GM23338 (cell line): ENCODE data around the gene PRR33. TPM values are rescaled to one million over a fixed set of nuclear protein-coding genes. Genes with fewer than 3 reads are reported as not detected.

Experiments used
- ATAC-seq: fragments of 200-7000 bp; cut with Tn5 transposase; 3 replicates; pipeline ENCODE4 v1.9.1; 2020
- DNase-seq: peaks from one replicate; pipeline ENCODE4 v3.0.0-alpha.2; 2015; ENCODE audit warnings: low spot score
- H2AFZ ChIP-seq: fragments of 200-600 bp; sonication (generic); 2 replicates; pipeline ENCODE4 v1.8.0; 2016; ENCODE audit warnings: antibody characterized with exemption, mild to moderate bottlenecking, moderate library complexity
- H3F3A ChIP-seq: fragments of 200-600 bp; sonication (generic); replicated peaks from 2 replicates; pipeline ENCODE4 v1.8.0; 2017; ENCODE audit warnings: antibody characterized with exemption, mixed run types, low read depth
- H3K27ac ChIP-seq: fragments of 200-600 bp; sonication (generic); 2 replicates; pipeline ENCODE4 v1.6.1; 2016; ENCODE audit warnings: low read depth
- H3K27me3 ChIP-seq: fragments of 200-600 bp; sonication (generic); 2 replicates; pipeline ENCODE4 v1.8.0; 2016; ENCODE audit warnings: mild to moderate bottlenecking, mixed run types, moderate library complexity; ENCODE audit not compliant: insufficient read depth
- H3K36me3 ChIP-seq: fragments of 200-600 bp; sonication (generic); 2 replicates; pipeline ENCODE4 v1.8.0; 2016; ENCODE audit warnings: mild to moderate bottlenecking; ENCODE audit not compliant: insufficient read depth
- H3K4me1 ChIP-seq: fragments of 200-600 bp; sonication (generic); 2 replicates; pipeline ENCODE4 v1.8.0; 2016; ENCODE audit warnings: mild to moderate bottlenecking, moderate library complexity; ENCODE audit not compliant: insufficient read depth
- H3K4me2 ChIP-seq: fragments of 200-600 bp; sonication (generic); 2 replicates; pipeline ENCODE4 v1.7.1; 2017; ENCODE audit warnings: mixed run types
- H3K4me3 ChIP-seq: fragments of 200-600 bp; sonication (generic); 2 replicates; pipeline ENCODE4 v1.6.1; 2016; ENCODE audit warnings: mixed run types
- H3K79me2 ChIP-seq: fragments of 200-600 bp; sonication (generic); replicated peaks from 2 replicates; pipeline ENCODE4 v1.8.0; 2017; ENCODE audit warnings: mild to moderate bottlenecking; ENCODE audit not compliant: insufficient read depth
- H3K9me2 ChIP-seq: fragments of 200-600 bp; sonication (generic); 2 replicates; pipeline ENCODE4 v1.8.0; 2017; ENCODE audit not compliant: insufficient read depth
- H4K20me1 ChIP-seq: fragments of 200-600 bp; sonication (generic); replicated peaks from 2 replicates; pipeline ENCODE4 v1.8.0; 2017; ENCODE audit warnings: mild to moderate bottlenecking; ENCODE audit not compliant: insufficient read depth
- H3K27ac Mint-ChIP-seq: 2 replicates; pipeline ENCODE4 v1.8.0; 2020; ENCODE audit warnings: inconsistent platforms, mild to moderate bottlenecking, moderate library complexity, mixed read lengths
- H3K27me3 Mint-ChIP-seq: 3 replicates; pipeline ENCODE4 v1.8.0; 2022; ENCODE audit warnings: low read depth, mild to moderate bottlenecking, moderate library complexity, mixed read lengths, inconsistent platforms; ENCODE audit not compliant: insufficient read depth, poor library complexity
- H3K36me3 Mint-ChIP-seq: 3 replicates; pipeline ENCODE4 v1.8.0; 2021; ENCODE audit warnings: low read depth, mild to moderate bottlenecking, inconsistent platforms, moderate library complexity, mixed read lengths
- H3K4me1 Mint-ChIP-seq: 3 replicates; pipeline ENCODE4 v1.8.0; 2020; ENCODE audit warnings: mild to moderate bottlenecking, inconsistent platforms, mixed read lengths
- H3K4me3 Mint-ChIP-seq: 3 replicates; pipeline ENCODE4 v1.8.0; 2021; ENCODE audit warnings: moderate library complexity, mild to moderate bottlenecking, inconsistent platforms, mixed read lengths
- H3K9me3 Mint-ChIP-seq: 3 replicates; pipeline ENCODE4 v1.8.0; 2020; ENCODE audit warnings: moderate library complexity, mild to moderate bottlenecking, inconsistent platforms, mixed read lengths
- CREB1 ChIP-seq: fragments of 250-450 bp; sonication (Bioruptor Pico); IDR thresholded peaks from 2 replicates; pipeline ENCODE4 v1.5.0; 2020; ENCODE audit warnings: low read depth, mild to moderate bottlenecking, moderate library complexity
- EZH2phosphoT487 ChIP-seq: fragments of 200-600 bp; sonication (generic); IDR thresholded peaks from one replicate; pipeline ENCODE4 v1.8.1; 2018; ENCODE audit warnings: antibody characterized with exemption; ENCODE audit not compliant: unreplicated experiment
- NANOG ChIP-seq: IDR thresholded peaks from 2 replicates; pipeline ENCODE4 v1.6.1; 2016; ENCODE audit warnings: antibody characterized with exemption, borderline replicate concordance
- STAT1 ChIP-seq: IDR thresholded peaks from one replicate; pipeline ENCODE4 v1.6.1; 2016; ENCODE audit warnings: antibody characterized with exemption; ENCODE audit not compliant: unreplicated experiment
- polyA plus RNA-seq: library from polyadenylated mRNA; unstranded; fragments of >200 nt; fragmentation: Nextera tagmentation; extraction: Ambion mirVana; gene quantifications from 2 replicates; pipeline ENCODE4 v1.2.1, GENCODE V29; 2016
- total RNA-seq: library from RNA; depleted of rRNA; stranded (reverse); fragments of >200 nt; shearing (Covaris generic); gene quantifications from 2 replicates; pipeline ENCODE4 v1.2.3, GENCODE V29; 2014
- TF ChIP-seq, protein P1 (sequence below): fragments of 250-450 bp; sonication (Bioruptor Pico); IDR thresholded peaks from 2 replicates; pipeline ENCODE4 v1.5.0; 2020; ENCODE audit warnings: mild to moderate bottlenecking, moderate library complexity
- TF ChIP-seq, protein P2 (sequence below): IDR thresholded peaks from 2 replicates; pipeline ENCODE4 v1.6.1; 2016; ENCODE audit warnings: antibody characterized with exemption
- TF ChIP-seq, protein P3 (sequence below): IDR thresholded peaks from one replicate; pipeline ENCODE4 v1.6.1; 2018; ENCODE audit warnings: antibody characterized with exemption; ENCODE audit not compliant: unreplicated experiment

The PRR33 gene
- total and polyA plus RNA-seq, 2 experiments from 2014 or later, result not detected

DNA sequence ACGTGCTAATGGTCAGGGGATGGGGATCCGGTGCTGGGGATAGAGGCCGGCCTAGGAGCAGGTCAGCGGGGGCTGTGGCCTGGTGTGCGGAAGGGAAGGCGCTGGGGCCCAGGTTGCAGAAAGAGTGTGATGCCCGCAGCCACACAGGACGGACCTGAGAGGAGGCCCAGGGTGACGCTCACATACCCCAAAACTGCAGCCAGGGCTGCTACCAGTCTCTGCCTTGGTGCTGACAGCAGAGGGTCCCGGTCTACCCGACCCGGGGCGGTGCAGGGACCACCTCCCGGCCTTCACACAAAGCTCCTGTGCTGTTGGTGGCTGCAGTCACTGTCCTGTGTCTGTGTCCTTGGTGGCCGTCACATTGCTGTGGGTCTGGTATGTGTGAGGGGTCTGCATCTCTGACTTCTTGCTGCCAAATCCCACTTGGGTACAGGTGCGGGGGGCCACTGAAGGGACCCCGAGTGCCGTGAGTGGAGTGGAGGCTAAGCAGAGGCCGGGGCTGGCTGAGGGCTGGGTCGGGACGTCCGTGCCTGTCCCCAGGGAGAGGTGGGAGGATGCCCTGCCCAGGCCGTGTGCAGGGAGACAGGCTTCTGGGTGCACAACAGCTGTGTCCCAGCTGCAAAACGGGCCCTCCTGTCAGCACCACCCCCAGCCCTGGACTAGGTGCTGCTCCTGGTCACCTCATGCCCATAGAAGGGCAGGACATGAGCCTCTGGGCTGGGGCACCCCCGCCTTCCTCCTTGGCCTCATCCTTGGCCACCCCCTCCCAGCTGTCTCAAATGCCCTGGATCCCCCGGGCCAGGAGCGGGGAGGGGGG lies 37.4 kb downstream of the PRR33 start (continued):
- TF ChIP-seq, protein P1, sequence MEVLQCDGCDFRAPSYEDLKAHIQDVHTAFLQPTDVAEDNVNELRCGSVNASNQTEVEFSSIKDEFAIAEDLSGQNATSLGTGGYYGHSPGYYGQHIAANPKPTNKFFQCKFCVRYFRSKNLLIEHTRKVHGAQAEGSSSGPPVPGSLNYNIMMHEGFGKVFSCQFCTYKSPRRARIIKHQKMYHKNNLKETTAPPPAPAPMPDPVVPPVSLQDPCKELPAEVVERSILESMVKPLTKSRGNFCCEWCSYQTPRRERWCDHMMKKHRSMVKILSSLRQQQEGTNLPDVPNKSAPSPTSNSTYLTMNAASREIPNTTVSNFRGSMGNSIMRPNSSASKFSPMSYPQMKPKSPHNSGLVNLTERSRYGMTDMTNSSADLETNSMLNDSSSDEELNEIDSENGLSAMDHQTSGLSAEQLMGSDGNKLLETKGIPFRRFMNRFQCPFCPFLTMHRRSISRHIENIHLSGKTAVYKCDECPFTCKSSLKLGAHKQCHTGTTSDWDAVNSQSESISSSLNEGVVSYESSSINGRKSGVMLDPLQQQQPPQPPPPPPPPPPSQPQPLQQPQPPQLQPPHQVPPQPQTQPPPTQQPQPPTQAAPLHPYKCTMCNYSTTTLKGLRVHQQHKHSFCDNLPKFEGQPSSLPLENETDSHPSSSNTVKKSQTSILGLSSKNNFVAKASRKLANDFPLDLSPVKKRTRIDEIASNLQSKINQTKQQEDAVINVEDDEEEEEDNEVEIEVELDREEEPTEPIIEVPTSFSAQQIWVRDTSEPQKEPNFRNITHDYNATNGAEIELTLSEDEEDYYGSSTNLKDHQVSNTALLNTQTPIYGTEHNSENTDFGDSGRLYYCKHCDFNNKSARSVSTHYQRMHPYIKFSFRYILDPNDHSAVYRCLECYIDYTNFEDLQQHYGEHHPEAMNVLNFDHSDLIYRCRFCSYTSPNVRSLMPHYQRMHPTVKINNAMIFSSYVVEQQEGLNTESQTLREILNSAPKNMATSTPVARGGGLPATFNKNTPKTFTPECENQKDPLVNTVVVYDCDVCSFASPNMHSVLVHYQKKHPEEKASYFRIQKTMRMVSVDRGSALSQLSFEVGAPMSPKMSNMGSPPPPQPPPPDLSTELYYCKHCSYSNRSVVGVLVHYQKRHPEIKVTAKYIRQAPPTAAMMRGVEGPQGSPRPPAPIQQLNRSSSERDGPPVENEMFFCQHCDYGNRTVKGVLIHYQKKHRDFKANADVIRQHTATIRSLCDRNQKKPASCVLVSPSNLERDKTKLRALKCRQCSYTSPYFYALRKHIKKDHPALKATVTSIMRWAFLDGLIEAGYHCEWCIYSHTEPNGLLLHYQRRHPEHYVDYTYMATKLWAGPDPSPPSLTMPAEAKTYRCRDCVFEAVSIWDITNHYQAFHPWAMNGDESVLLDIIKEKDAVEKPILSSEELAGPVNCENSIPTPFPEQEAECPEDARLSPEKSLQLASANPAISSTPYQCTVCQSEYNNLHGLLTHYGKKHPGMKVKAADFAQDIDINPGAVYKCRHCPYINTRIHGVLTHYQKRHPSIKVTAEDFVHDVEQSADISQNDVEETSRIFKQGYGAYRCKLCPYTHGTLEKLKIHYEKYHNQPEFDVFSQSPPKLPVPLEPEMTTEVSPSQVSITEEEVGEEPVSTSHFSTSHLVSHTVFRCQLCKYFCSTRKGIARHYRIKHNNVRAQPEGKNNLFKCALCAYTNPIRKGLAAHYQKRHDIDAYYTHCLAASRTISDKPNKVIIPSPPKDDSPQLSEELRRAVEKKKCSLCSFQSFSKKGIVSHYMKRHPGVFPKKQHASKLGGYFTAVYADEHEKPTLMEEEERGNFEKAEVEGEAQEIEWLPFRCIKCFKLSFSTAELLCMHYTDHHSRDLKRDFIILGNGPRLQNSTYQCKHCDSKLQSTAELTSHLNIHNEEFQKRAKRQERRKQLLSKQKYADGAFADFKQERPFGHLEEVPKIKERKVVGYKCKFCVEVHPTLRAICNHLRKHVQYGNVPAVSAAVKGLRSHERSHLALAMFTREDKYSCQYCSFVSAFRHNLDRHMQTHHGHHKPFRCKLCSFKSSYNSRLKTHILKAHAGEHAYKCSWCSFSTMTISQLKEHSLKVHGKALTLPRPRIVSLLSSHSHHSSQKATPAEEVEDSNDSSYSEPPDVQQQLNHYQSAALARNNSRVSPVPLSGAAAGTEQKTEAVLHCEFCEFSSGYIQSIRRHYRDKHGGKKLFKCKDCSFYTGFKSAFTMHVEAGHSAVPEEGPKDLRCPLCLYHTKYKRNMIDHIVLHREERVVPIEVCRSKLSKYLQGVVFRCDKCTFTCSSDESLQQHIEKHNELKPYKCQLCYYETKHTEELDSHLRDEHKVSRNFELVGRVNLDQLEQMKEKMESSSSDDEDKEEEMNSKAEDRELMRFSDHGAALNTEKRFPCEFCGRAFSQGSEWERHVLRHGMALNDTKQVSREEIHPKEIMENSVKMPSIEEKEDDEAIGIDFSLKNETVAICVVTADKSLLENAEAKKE, result no peak
- TF ChIP-seq, protein P2, sequence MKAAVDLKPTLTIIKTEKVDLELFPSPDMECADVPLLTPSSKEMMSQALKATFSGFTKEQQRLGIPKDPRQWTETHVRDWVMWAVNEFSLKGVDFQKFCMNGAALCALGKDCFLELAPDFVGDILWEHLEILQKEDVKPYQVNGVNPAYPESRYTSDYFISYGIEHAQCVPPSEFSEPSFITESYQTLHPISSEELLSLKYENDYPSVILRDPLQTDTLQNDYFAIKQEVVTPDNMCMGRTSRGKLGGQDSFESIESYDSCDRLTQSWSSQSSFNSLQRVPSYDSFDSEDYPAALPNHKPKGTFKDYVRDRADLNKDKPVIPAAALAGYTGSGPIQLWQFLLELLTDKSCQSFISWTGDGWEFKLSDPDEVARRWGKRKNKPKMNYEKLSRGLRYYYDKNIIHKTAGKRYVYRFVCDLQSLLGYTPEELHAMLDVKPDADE, result no peak
- no peak for TF ChIP-seq CREB1 (CRISPR knock-in tag)

DNA sequence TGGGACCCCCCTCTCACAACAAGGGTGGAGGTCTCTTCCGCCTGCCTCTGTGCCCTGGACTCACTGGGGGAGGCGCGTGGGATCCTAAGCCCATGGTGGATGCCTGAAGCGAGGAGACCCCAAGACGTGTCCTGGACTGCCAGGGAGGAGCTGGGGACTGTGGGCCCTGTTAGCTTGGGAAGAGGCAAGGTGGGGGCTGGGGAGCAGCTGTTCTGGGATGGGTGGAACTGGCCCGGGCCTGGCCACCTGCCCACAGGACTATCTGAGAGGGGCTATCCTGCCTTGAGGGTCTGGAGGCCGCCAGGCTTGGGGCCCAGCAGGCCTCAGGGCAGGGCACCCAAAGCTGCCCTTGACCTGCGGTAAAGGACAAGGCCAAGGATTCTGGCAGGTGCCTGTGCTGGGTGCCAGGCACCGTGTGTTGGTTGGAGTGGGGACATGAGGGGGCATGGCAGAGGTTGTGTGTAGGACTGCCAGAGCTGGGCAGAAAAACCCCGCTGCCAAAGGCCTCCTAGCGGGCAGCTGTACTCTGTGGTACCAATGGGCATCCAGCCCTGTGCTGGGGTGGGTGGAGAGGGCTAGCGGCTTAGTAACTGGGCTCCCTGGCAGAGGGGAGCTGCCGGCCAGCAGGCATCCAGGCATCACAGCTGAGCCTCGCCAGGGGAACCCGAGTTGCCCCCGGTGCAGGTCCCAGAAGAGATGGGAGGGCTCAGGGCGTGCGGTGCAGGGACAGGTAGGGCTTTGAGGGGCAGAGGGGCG lies 38.1 kb downstream of the PRR33 start:
- H3K79me2 ChIP-seq, result no peaks in the 10 kb centered on the region
- no peak overlapping the region for H3K4me3 ChIP-seq
- Mint-ChIP-seq H3K36me3 (no peaks in the 10 kb centered on the region), H3K4me1 (no peaks in the 10 kb centered on the region), H3K27ac (no peak overlapping the region), H3K4me3 (no peak overlapping the region), H3K27me3 (peaks cover 4% of the 10 kb centered on the region), H3K9me3 (no peaks in the 10 kb centered on the region)
- no peaks in the 10 kb centered on the region for H3K36me3 ChIP-seq
- no peaks in the 10 kb centered on the region for H3F3A ChIP-seq
- ATAC-seq (no peak), DNase-seq (no peak)
- H3K9me2 ChIP-seq, result no peaks in the 10 kb centered on the region
- no peak overlapping the region for H3K4me2 ChIP-seq
- H3K27ac ChIP-seq, result no peak overlapping the region
- H4K20me1 ChIP-seq, result no peaks in the 10 kb centered on the region
- no peak overlapping the region for H2AFZ ChIP-seq
- no peaks in the 10 kb centered on the region for H3K4me1 ChIP-seq
- H3K27me3 ChIP-seq, result no peaks in the 10 kb centered on the region
- TF ChIP-seq STAT1 (no peak), CREB1 (CRISPR knock-in tag) (no peak), NANOG (no peak), EZH2phosphoT487 (no peak)
- TF ChIP-seq, protein P3, sequence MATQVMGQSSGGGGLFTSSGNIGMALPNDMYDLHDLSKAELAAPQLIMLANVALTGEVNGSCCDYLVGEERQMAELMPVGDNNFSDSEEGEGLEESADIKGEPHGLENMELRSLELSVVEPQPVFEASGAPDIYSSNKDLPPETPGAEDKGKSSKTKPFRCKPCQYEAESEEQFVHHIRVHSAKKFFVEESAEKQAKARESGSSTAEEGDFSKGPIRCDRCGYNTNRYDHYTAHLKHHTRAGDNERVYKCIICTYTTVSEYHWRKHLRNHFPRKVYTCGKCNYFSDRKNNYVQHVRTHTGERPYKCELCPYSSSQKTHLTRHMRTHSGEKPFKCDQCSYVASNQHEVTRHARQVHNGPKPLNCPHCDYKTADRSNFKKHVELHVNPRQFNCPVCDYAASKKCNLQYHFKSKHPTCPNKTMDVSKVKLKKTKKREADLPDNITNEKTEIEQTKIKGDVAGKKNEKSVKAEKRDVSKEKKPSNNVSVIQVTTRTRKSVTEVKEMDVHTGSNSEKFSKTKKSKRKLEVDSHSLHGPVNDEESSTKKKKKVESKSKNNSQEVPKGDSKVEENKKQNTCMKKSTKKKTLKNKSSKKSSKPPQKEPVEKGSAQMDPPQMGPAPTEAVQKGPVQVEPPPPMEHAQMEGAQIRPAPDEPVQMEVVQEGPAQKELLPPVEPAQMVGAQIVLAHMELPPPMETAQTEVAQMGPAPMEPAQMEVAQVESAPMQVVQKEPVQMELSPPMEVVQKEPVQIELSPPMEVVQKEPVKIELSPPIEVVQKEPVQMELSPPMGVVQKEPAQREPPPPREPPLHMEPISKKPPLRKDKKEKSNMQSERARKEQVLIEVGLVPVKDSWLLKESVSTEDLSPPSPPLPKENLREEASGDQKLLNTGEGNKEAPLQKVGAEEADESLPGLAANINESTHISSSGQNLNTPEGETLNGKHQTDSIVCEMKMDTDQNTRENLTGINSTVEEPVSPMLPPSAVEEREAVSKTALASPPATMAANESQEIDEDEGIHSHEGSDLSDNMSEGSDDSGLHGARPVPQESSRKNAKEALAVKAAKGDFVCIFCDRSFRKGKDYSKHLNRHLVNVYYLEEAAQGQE, result no peak
